ENCODE data around the gene JADE2.

- no peak for TF ChIP-seq CTCF (IDR thresholded peaks at IDR 0.05)
- no peak for TF ChIP-seq POLR2A (IDR thresholded peaks at IDR 0.05)
- no peak for TF ChIP-seq EP300 (IDR thresholded peaks at IDR 0.05)
- no peak for TF ChIP-seq POLR2AphosphoS5 (IDR thresholded peaks at IDR 0.05)
Observed at GRCh38 chr5:134571693-134572405, 46.4 kb downstream of the JADE2 start.

Measured in stomach (tissue), 4 donors.